IPS-18a (cell line): ENCODE measurements around the gene MBD1.
"Not testable (repeated sequence)": the region's sequence is repeated elsewhere in the genome, so short reads cannot be mapped to it uniquely, and the experiment has no call there.

Experiments
- H3K27ac ChIP-seq: one replicate; pipeline ENCODE4 v1.5.1; 2013; ENCODE audit warnings: low read length
- H3K27me3 ChIP-seq: one replicate; pipeline ENCODE4 v1.6.1; 2013; ENCODE audit warnings: mild to moderate bottlenecking, low read length; ENCODE audit not compliant: control insufficient read depth, insufficient read depth
- H3K36me3 ChIP-seq: one replicate; pipeline ENCODE4 v1.6.1; 2013; ENCODE audit warnings: low read depth, low read length; ENCODE audit not compliant: control insufficient read depth
- H3K4me1 ChIP-seq: one replicate; pipeline ENCODE4 v1.6.1; 2013; ENCODE audit warnings: low read depth, low read length; ENCODE audit not compliant: control insufficient read depth
- H3K4me3 ChIP-seq: one replicate; pipeline ENCODE4 v1.5.1; 2013; ENCODE audit warnings: low read length
- H3K9ac ChIP-seq: one replicate; pipeline ENCODE4 v1.6.1; 2013; ENCODE audit warnings: mild to moderate bottlenecking, low read length, moderate library complexity
- H3K9me3 ChIP-seq: one replicate; pipeline ENCODE4 v1.6.1; 2013; ENCODE audit warnings: low read depth, low read length; ENCODE audit not compliant: control insufficient read depth

The MBD1 gene

DNA sequence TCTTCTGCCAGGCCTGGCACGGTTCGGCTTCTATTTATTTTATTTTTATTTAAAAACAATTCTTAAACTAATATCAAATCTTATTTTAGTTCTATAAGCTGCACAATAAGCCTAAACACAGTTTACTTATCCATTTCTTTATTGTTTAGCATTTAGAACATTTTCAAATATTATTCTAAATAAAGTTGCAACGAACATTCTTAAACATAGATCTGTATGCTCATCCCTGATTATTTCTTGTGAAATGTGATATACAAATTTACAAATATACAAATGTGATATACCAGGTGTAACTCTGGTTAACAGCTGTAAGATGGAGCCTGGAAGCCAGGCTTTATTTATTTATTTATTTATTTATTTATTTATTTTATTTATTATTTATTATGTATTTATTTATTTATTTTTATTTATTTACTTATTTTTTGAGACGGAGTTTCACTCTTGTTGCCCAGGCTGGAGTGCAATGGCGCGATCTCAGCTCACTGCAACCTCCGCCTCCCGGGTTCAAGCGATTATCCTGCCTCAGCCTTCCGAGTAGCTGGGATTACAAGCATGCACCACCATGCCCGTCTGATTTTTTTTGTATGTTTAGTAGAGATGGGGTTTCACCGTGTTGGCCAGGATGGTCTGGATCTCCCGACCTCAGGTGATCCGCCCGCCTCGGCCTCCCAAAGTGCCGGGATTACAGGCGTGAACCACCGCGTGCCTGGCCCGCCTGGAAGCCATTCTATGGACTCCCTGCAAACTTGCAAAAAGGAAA, 7.2 kb upstream of the MBD1 start:
- H3K4me1 ChIP-seq, H3K9ac ChIP-seq, H3K9me3 ChIP-seq, H3K27me3 ChIP-seq, H3K27ac ChIP-seq: not testable (repeated sequence)
- Histone ChIP-seq H3K4me3 (peak overlapping the region; percentile 95), H3K36me3 (peaks cover 15% of the 10 kb centered on the region)

DNA sequence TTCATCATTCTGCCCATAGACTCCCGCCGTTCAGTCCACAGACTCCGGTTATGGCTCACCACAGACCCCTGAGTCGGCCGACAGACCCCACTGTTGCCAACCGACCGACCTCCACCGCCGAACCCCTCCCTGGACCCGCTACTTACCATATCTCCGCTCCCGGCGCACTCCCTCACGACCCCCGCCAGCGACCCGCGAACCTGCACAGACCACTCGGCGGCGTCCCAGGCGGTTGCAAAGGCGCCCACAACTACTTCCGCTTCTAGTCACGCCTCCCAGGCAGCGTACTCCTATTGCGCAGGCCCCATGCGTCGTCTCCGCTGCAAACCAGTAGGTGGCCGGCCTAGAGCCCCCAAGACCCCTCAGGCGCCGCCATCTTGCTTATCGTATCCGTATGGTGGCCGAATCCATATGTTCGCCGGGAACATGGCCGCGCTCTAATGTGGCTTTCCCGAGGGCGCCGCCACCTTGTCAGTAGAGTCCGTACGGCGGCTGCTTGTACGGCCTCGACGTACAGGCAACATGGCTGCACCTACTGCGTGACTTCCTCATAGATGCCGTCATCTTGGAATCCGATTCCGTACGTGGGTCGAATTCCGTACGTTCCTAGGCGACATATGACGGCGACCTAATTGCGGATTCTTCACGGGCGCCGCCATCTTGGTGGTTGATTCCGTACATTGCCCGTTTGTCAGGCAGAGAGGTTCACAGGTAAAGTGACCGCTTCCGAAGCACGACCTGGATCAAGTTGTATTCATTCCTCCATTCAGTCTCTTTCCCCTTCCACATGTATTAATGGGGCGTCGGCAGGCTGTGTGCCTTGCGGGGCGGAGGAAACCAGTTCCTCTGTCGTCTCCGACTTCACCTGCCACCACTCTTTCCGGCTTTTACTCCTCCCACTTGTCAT, 6.4 kb upstream of the MBD1 start, which contains the start of gene CXXC1:
CXXC1 (minus strand) TSS at position 252 of the 907 bp plus-strand sequence; CDS start at position 149, 103 bp downstream.
- H3K27ac ChIP-seq = no peak within 1 kb of the TSS
- H3K27me3 ChIP-seq = no peaks in the 10 kb centered on the region
- H3K9ac ChIP-seq = peak within 1 kb of the TSS; percentile 72
- peak within 1 kb of the TSS; percentile 95 for H3K4me3 ChIP-seq
- no peaks in the 10 kb centered on the region for H3K9me3 ChIP-seq
- no peaks in the 10 kb centered on the region for H3K4me1 ChIP-seq
- peaks cover 23% of the 10 kb centered on the region for H3K36me3 ChIP-seq

DNA sequence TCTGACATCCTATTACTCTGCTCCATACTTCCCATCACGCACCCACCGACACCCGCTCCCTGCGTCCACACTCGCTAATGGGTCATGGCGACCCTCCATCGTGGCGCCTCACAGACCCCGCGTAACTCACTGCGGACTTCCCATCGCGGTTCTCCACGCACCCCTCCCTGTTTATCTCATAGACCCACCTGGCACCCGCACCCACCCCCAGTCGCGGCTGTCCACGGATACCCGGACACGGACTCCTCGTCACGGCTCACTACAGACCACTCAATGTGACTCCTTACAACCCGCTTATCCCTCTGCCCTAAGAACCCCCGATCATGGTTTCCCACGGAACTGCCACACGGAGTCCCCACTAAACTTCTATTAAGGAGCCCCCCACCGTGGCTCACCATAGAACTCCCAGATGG, 5.7 kb upstream of the MBD1 start:
- Histone ChIP-seq H3K36me3 (peaks cover 23% of the 10 kb centered on the region), H3K9me3 (no peaks in the 10 kb centered on the region), H3K4me1 (no peaks in the 10 kb centered on the region), H3K27ac (no peak overlapping the region), H3K4me3 (peak overlapping the region; percentile 95), H3K27me3 (no peaks in the 10 kb centered on the region), H3K9ac (peak overlapping the region; percentile 72)

DNA sequence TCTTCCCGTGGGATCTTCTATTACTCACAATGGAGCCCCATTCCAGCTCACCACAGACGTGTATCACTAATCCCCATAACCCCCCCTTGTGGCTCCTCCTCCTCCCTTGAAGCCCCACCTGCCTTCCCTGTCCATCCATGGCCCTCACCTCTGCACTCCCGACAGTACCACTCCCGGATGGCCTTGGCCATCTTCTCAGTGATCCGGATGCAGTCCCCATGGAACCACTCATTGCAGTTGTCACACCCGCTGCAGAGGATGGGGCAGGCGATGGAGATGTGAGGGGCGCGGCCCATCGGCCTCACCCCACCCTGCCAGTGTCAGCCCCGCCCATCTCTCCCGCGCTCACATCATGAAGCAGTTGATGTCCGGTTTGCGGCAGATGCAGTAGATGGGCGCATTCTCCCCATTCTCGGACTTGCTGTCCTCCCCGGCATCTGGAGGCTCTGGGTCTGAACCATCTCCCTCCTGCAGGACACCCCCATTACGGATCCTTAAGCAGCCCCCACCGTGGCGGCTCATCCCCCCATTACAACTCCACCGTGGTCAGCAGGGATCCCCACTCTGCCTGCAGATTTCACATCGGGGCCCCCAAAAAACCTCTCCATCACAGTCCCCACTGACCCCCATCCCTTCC, 5.2 kb upstream of the MBD1 start:
- no peaks in the 10 kb centered on the region for H3K4me1 ChIP-seq

DNA sequence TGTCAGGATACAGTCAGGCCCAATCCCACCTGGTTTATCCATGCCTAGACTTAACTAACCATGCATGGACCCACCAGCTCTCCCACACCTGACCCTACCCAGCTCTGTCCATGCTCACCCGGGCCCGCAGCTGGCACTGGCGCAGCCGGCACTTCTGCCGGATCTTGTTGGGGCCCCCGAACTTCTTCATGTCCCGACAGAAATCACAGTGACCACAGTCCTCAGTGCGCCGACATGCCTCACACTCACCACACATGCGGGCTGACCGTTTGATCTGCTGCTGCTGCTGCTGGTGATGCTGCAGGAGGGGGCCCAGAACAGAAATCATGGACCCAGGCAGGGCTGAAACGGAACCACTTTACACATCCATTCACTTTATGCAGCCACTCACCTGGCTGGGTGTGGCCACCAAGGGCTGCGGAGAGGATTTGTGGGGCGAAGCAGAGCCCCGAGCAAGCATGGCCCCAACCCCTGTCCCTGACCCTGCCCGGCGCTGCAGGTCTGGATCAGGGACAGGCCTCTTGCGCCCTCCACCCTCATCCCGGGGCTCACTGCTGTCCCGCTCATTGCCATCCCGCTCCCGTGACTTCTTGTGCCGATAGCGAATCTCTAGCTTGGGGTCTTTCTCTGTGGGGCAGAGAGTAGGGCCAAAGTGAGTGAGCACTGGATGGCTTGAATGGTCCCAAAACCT, 4.5 kb upstream of the MBD1 start:
- Histone ChIP-seq H3K27ac (no peak overlapping the region), H3K9me3 (no peaks in the 10 kb centered on the region), H3K36me3 (peaks cover 23% of the 10 kb centered on the region), H3K4me3 (peak overlapping the region; percentile 95), H3K9ac (no peak overlapping the region), H3K27me3 (no peaks in the 10 kb centered on the region), H3K4me1 (no peaks in the 10 kb centered on the region)

More for the DNA sequence above, 5.2 kb upstream of the MBD1 start:
- H3K36me3 ChIP-seq = peaks cover 23% of the 10 kb centered on the region
- no peak overlapping the region for H3K27ac ChIP-seq
- H3K9me3 ChIP-seq = no peaks in the 10 kb centered on the region
- peak overlapping the region; percentile 95 for H3K4me3 ChIP-seq
- peak overlapping the region; percentile 72 for H3K9ac ChIP-seq
- no peaks in the 10 kb centered on the region for H3K27me3 ChIP-seq

DNA sequence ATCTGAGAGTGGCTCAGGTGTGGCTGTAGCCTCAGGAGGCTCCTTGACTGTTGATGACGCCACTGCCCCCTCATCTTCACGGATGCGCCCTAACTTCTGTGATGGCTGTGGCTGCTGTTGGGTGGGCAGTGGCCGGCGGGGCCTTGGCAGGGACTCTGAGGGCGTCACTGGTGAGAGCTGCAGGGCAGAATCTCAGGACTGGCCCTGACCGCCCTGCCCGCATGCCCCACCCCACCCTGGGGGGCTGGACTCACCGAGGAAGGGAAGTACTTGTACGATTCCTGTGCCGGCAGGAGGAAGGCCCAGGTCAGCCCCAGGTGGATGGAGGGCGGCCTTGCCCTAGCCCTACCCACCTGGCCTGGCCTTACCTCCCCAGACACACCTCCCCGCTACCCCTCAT, 3.7 kb upstream of the MBD1 start:
- H3K4me3 ChIP-seq = no peak overlapping the region
- no peaks in the 10 kb centered on the region for H3K9me3 ChIP-seq
- no peak overlapping the region for H3K9ac ChIP-seq
- peaks cover 4% of the 10 kb centered on the region for H3K4me1 ChIP-seq
- peaks cover 23% of the 10 kb centered on the region for H3K36me3 ChIP-seq
- no peaks in the 10 kb centered on the region for H3K27me3 ChIP-seq
- H3K27ac ChIP-seq = no peak overlapping the region

DNA sequence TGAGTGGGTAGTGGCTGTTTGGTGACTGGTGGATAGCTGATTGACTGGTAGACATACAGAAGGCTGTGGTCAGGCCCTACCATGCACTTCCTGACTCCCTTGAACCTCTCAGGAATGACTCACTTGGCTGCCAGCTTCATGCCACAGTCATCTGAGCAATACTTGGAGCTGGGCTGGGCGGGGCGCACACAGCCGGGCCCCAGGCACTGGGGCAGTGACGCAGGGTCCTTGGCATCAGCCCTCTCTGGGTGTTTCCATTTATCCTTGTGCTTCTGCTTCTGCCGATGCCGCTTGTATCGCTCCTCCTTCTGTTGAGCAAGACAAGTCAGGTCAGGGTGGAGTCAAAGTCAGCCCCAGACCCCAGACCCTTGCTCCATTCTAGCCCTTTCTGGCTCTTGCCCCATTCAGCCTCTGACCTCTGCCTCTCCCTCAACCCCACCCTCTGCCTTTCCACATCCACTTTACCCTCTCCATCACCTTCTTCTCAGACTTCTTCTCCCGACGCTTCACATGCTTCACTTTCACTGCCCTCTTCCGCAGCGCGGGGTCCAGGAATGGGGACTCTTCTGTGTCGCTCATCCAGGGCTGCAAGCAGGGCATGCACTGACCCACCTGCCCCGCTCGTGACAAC, 3.0 kb upstream of the MBD1 start:
- no peak overlapping the region for H3K9ac ChIP-seq
- H3K36me3 ChIP-seq = peaks cover 23% of the 10 kb centered on the region
- H3K4me1 ChIP-seq = peaks cover 4% of the 10 kb centered on the region
- H3K27ac ChIP-seq = no peak overlapping the region
- H3K9me3 ChIP-seq = no peaks in the 10 kb centered on the region
- no peak overlapping the region for H3K4me3 ChIP-seq
- H3K27me3 ChIP-seq = no peaks in the 10 kb centered on the region

DNA sequence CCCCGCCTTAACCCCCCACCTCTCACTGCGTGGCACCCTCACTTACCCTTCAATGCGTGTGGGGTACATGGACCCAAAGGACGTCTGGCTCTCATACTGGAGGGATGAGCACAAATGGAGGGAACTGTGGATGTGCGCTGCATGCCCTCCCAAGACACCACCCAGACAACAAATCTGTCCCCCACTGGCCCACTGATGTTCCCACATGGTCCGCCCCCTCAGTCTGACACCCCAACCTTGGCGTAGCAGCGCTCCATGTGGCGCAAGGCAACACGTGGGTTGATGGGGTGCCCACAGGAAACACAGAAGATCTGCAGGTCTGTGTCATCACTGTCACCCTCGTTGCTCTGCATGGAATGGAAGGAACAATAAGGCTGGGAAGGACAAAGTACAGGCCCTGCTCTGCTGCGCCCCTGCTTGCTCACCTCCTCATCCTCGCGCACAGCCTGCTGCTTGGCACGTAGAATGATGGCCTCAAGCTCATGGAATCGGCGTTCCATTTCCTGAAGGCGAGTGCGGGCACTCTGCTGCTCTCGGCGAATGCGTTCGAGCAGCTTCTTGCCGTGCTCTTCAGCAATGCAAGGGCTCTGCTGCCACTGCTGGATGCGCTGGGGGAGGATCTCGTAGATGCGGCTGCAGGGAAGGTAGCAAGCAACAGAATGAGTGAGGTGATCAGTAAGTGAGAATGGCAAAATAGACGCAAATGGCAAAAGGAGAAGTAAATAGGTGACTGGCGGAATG, 2.3 kb upstream of the MBD1 start:
- Histone ChIP-seq H3K9ac (no peak overlapping the region), H3K4me1 (peaks cover 4% of the 10 kb centered on the region), H3K27me3 (no peaks in the 10 kb centered on the region), H3K9me3 (no peaks in the 10 kb centered on the region), H3K36me3 (peaks cover 25% of the 10 kb centered on the region), H3K4me3 (no peak overlapping the region), H3K27ac (no peak overlapping the region)

DNA sequence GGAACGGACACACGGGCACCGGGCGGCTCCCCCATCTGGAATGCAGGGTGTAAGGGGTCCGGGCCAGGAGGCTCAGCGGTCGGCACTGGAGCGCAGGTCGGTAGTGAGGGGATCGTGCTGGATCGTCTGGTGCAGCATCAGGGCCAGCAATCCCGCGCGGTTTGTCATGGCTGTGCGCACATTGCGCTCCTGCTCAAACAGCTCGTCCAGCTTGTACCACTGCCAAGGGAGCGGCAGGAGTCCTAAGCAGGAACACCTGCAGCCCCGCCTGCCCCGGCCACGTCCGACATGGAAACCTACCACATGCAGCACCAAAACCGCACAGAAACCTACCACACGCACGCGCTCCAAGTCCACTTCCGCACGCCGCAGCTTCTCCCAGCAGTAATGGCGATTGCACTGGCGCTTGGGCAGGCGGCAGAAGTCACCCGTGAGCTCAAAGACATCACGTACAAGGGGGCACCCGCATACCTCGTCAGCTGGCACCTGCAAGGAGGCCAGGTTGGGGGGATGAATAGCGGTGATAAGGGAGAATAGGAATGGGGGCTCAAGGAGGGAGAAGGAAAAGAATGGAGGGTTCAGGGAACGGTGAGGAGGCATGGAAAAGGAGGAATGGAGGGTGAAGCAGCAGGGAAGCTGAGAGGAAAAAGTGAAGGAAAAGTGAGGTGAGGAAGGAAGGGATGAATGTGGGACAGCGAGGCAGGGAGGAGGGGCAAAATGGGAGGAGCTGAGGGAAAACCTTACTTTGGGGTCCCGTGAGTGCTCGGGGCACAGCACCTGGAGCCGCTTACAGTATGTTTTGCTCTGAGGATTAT, 1.4 kb upstream of the MBD1 start:
- no peak overlapping the region for H3K4me3 ChIP-seq
- H3K27ac ChIP-seq = no peak overlapping the region

More for the DNA sequence above, 1.4 kb upstream of the MBD1 start:
- Histone ChIP-seq H3K9me3 (no peaks in the 10 kb centered on the region), H3K27me3 (no peaks in the 10 kb centered on the region), H3K4me1 (peaks cover 4% of the 10 kb centered on the region), H3K9ac (no peak overlapping the region), H3K36me3 (peaks cover 29% of the 10 kb centered on the region)
